Psoas muscle (tissue), 8 donors: ENCODE data around the gene OSER1. TPM values are rescaled to one million over a fixed set of nuclear protein-coding genes. Genes with fewer than 3 reads are reported as not detected.

Experiments used
- ATAC-seq, 4 donors: fragments of 200-7000 bp; cut with Tn5 transposase; one replicate each; pipeline ENCODE4 v1.9.1; 2020; ENCODE audit warnings: moderate library complexity in 3 of 4, mild to moderate bottlenecking in 2 of 4
- DNase-seq, 2 donors: peaks; one replicate each; pipeline ENCODE4 v3.0.0-alpha.2; 2020
- H3K27ac ChIP-seq: fragments of 200-600 bp; one replicate; pipeline ENCODE4 v1.8.0; 2022
- H3K27me3 ChIP-seq, 3 donors: fragments of 200-600 bp in 1 of 3; one replicate each; pipeline versions ENCODE4 v1.6.1 to v1.8.0; 2013 to 2022; ENCODE audit warnings: low read length in 2 of 3, mild to moderate bottlenecking in 2 of 3, moderate library complexity in 1 of 3; ENCODE audit not compliant: insufficient read depth in 3 of 3
- H3K36me3 ChIP-seq, 2 donors: fragments of 200-600 bp in 1 of 2; one replicate each; pipeline versions ENCODE4 v1.6.1 to v1.8.0; 2013 to 2022; ENCODE audit warnings: low read depth in 1 of 2, mild to moderate bottlenecking in 1 of 2, moderate library complexity in 1 of 2; ENCODE audit not compliant: insufficient read depth in 1 of 2
- H3K4me1 ChIP-seq: fragments of 200-600 bp; one replicate; pipeline ENCODE4 v1.8.0; 2022
- H3K4me3 ChIP-seq: fragments of 200-600 bp; one replicate; pipeline ENCODE4 v1.8.0; 2022; ENCODE audit warnings: mild to moderate bottlenecking
- H3K9me3 ChIP-seq: fragments of 200-600 bp; one replicate; pipeline ENCODE4 v1.8.0; 2022
- WGBS, 3 donors: extraction: QIAGEN DNeasy Blood & Tissue Kit; methylation state at CpG; one replicate each; pipeline versions ENCODE4 v1.1.6 to v1.1.7; 2013; 5-methylcytosine and 5-hydroxymethylcytosine counted together
- intact Hi-C, 2 donors: fragments of 100-400 bp; cut with DNase I; formaldehyde crosslinking; loops; one replicate each; pipeline versions ENCODE4 v1.11.0 to v1.14.2; 2022
- polyA plus RNA-seq, 3 donors: library from polyadenylated mRNA; stranded (reverse); fragments of 200-250 nt; gene quantifications; one replicate each; pipeline ENCODE4 v1.2.3, GENCODE V29; 2013
- total RNA-seq, 4 donors: library from RNA; stranded (reverse); fragmentation: NEBNext Ultra II Directional in 2 of 4; extraction: Animal tissue kit (Norgen Biotek cat#: 25700) in 2 of 4; gene quantifications; one replicate each; pipeline versions ENCODE4 v1.2.1 to v1.2.4, GENCODE V29; 2021 to 2023
- TF ChIP-seq, protein P1 (sequence below): fragments of 200-600 bp; IDR thresholded peaks from one replicate; pipeline ENCODE4 v1.8.0; 2022; ENCODE audit warnings: antibody characterized with exemption
- donor health status: healthy with polysubstance abuse.
- donor health status: DM: no; HTN: no; CAD: no; lungs with moderate emphysema.
- donor health status: Bipolar disorder and iron deficiency.
- donor health status: healthy.
- donor health status: DM: yes; HTN: yes; CAD: no.
- donor health status: DM: no; HTN: no; CAD: no.
- donor health status: DM: no; HTN: no; CAD: no.
- donor health status: DM: yes; HTN: yes; CAD: no.

Gene OSER1
- total and polyA plus RNA-seq, 7 donors = 46.0 to 97.6 (median 62.5) TPM

DNA sequence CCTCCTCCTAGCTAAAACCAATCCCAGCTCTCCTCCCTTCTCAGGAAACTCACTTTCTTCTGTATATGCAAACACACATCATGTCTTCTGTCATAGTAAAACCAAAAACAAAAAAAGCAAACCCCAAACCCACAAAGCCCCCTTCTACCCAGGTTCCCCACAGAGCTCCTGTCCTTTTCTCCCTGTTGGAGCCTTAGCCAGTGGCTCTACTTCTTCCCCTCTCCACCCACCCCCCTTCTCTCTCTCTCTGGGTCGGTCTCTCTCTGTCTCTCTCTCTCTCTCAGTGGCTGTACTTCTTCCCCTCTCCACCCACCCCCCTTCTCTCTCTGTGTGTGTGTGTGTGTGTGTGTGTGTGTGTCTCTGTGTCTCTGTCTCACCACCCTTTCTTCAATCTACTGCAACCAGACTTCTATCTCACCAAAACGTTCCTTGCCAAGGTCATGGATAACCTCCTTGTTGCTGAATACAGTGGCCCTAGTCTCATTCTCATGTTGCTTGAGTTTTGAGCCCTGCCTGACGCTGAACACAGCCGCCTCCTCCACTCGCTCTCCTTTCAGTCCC, 8.7 kb upstream of the OSER1 start:
- H3K4me1 ChIP-seq = no peaks in the 10 kb centered on the region
- ATAC-seq (no peak), DNase-seq (no peak)
- WGBS, 3 donors = 60 to 66% (median 63%) methylated on average over 5 of the region's 5 CpGs
- no peak overlapping the region for H3K4me3 ChIP-seq
- H3K27me3 ChIP-seq = no peaks in the 10 kb centered on the region
- H3K27ac ChIP-seq = no peak overlapping the region
- H3K36me3 ChIP-seq = peaks cover 0 to 17% of the 10 kb centered on the region in 2 donors
- intact Hi-C loops = loop anchor here (5.0 to 10.0 kb wide), 4 partner anchors 256 to 666 kb away; partner anchors contain the start of genes TTPAL (in 1 of the 2) and YWHAB (in 1 of the 2)
- H3K9me3 ChIP-seq = no peaks in the 10 kb centered on the region
- TF ChIP-seq, protein P1, sequence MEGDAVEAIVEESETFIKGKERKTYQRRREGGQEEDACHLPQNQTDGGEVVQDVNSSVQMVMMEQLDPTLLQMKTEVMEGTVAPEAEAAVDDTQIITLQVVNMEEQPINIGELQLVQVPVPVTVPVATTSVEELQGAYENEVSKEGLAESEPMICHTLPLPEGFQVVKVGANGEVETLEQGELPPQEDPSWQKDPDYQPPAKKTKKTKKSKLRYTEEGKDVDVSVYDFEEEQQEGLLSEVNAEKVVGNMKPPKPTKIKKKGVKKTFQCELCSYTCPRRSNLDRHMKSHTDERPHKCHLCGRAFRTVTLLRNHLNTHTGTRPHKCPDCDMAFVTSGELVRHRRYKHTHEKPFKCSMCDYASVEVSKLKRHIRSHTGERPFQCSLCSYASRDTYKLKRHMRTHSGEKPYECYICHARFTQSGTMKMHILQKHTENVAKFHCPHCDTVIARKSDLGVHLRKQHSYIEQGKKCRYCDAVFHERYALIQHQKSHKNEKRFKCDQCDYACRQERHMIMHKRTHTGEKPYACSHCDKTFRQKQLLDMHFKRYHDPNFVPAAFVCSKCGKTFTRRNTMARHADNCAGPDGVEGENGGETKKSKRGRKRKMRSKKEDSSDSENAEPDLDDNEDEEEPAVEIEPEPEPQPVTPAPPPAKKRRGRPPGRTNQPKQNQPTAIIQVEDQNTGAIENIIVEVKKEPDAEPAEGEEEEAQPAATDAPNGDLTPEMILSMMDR = no peak

DNA sequence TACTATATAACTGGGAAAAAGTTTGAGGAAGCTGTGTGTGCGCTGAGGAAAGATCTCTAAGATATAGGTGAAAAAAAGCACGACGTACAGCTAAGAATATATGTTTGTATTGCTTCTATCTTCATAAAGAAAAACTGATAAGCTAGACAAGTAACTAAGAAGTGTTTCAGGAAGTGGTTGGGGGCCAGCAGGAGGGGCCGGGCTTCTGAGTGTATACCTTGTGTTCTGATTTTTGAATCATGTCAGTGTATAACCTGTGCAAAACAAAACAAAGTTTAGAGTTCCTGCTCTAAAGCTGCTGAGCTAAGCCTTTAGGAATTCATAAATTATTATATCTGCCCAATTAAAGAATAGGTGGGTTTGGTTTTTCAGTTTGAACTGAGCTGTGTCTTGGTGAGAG, 7.9 kb upstream of the OSER1 start:
- WGBS, 3 donors = 85 to 93% (median 88%) methylated on average over 4 of the region's 4 CpGs
- no peak overlapping the region for H3K27ac ChIP-seq
- no peaks in the 10 kb centered on the region for H3K27me3 ChIP-seq
- ATAC-seq = no peak
- TF ChIP-seq, protein P1 = no peak
- peaks cover 0 to 17% of the 10 kb centered on the region in 2 donors for H3K36me3 ChIP-seq
- DNase-seq = no peak
- no peaks in the 10 kb centered on the region for H3K4me1 ChIP-seq
- no peak overlapping the region for H3K4me3 ChIP-seq
- intact Hi-C loops = loop anchor here (5.0 to 10.0 kb wide), 4 partner anchors 256 to 666 kb away; partner anchors contain the start of genes TTPAL (in 1 of the 2) and YWHAB (in 1 of the 2)
- no peaks in the 10 kb centered on the region for H3K9me3 ChIP-seq

DNA sequence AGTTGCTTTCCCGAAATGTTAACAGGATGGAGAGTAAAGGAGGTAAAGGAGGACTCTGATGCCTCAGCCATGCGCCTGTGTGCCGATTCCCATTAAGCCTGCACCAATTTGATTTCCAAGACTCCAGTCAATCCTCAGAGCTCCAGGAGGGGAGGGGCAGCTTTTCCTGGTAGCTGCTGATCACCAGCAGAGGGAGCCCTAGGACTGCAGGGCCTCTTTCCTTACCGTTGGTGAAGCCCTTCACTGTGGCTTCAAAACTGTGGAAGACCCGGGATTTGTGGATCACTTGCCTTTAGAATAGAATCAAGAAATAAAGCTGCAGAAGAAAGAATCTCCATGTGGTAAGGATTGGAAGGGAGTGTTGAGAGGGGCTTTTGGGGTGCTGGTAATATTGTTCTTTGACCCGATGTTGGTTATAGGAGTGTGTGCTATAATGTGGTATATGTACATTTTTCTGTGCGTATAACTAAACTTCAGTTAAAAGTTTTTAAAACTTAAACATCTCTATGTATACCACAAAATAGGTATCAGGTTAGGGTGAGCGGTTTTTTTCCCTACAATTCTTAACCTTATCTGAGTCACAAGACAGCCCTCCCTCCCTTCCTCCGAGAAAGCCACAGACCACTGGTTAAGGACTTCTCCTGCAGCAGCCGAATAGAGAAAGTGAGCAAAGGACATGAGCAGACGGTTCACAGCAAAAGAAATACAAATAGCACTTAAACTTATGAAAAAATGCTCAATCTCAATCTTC, 6.9 kb upstream of the OSER1 start:
- WGBS, 3 donors = 54 to 63% (median 55%) methylated on average over 11 of the region's 11 CpGs
- peak; percentile 85 to 95 (median 90) for ATAC-seq

DNA sequence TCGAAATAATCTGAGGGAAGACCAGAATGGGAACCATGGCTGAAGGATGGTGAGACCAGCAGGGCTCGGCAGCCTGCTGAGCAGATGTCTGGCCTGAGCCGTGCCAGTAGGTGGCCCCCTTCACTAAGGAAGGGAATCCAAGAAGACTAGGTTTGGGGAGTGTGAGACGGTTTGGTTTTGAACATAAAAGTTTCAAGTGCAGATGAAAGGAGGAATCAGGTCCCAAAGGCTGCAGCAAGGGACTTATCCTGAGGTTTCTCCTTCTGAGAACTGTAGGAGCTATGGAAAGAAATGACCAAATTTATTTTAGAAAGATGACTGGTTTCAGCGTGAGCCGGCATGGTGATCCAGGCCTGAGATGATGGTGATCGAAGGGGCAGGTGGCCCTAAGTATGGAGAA, 4.6 kb upstream of the OSER1 start:
- Histone ChIP-seq H3K27ac (no peak overlapping the region), H3K4me3 (no peak overlapping the region), H3K36me3 (peaks cover 0 to 6% of the 10 kb centered on the region in 2 donors), H3K27me3 (no peaks in the 10 kb centered on the region), H3K4me1 (peaks cover 18% of the 10 kb centered on the region), H3K9me3 (no peaks in the 10 kb centered on the region)
- TF ChIP-seq, protein P1 = peak; percentile 74
- intact Hi-C loops = loop anchor here (5.0 to 10.0 kb wide), 4 partner anchors 260 to 670 kb away; partner anchors contain the start of genes TTPAL (in 1 of the 2) and YWHAB (in 1 of the 2)
- DNase-seq = peak; percentile 58 to 79
- no peak for ATAC-seq
- 49 to 64% (median 55%) methylated on average over 7 of the region's 7 CpGs for WGBS, 3 donors

More for the DNA sequence above, 6.9 kb upstream of the OSER1 start:
- H3K4me1 ChIP-seq = peaks cover 7% of the 10 kb centered on the region
- H3K27ac ChIP-seq = no peak overlapping the region
- peaks cover 0 to 17% of the 10 kb centered on the region in 2 donors for H3K36me3 ChIP-seq
- peak; percentile 53 to 78 for DNase-seq
- no peaks in the 10 kb centered on the region for H3K9me3 ChIP-seq
- H3K4me3 ChIP-seq = peak overlapping the region; percentile 13
- intact Hi-C loops = loop anchor here (1.0 to 10.0 kb wide), 7 partner anchors 93 to 667 kb away; partner anchors contain the start of genes FITM2 (in 2 of the 2), TTPAL (in 1 of the 2) and YWHAB (in 1 of the 2)
- TF ChIP-seq, protein P1 = peak; percentile 93
- H3K27me3 ChIP-seq = no peaks in the 10 kb centered on the region
